Adrenal gland (tissue), 12 donors: ENCODE measurements around the gene FNBP1L. TPM values are rescaled to one million over a fixed set of nuclear protein-coding genes. Genes with fewer than 3 reads are reported as not detected.

Experiments used
- DNase-seq, 7 donors: peaks; one replicate each; pipeline ENCODE4 v3.0.0-alpha.2; 2019 to 2020
- H3K27ac ChIP-seq, 5 donors: fragments of 200-600 bp; sonication (generic) in 4 of 5; 1 replicate in 3 of 5; 2 replicates in 2 of 5; pipeline versions ENCODE4 v1.5.1 to v1.8.0; 2016 to 2020; ENCODE audit warnings: mild to moderate bottlenecking in 1 of 5
- H3K27me3 ChIP-seq: fragments of 200-600 bp; 2 replicates; pipeline ENCODE4 v1.8.0; 2021
- H3K36me3 ChIP-seq, 2 donors: fragments of 200-600 bp; replicated peaks in 1 of 2; 1 replicate in 1 of 2; 2 replicates in 1 of 2; pipeline versions ENCODE4 v1.5.1 to v1.8.0; 2018 to 2022
- H3K4me1 ChIP-seq, 2 donors: fragments of 200-600 bp; replicated peaks in 1 of 2; 1 replicate in 1 of 2; 2 replicates in 1 of 2; pipeline versions ENCODE4 v1.5.1 to v1.8.0; 2018 to 2021
- H3K4me3 ChIP-seq, 4 donors: fragments of 200-600 bp; sonication (generic) in 3 of 4; one replicate each; pipeline ENCODE4 v1.5.1; 2016 to 2018
- H3K9me3 ChIP-seq, 3 donors: fragments of 200-600 bp; sonication (generic) in 1 of 3; replicated peaks in 1 of 3; 1 replicate in 2 of 3; 2 replicates in 1 of 3; pipeline versions ENCODE4 v1.5.1 to v1.8.0; 2016 to 2021
- CTCF ChIP-seq, 6 experiments: fragments of 450-650 bp in 4 of 6; fragments of 200-600 bp in 2 of 6; sonication (generic) in 1 of 6; IDR thresholded peaks; 1 replicate in 5 of 6; 2 replicates in 1 of 6; pipeline versions ENCODE4 v1.5.1 to v1.8.0; 2016 to 2021; ENCODE audit warnings: antibody characterized with exemption in 6 of 6, mild to moderate bottlenecking in 2 of 6, moderate library complexity in 1 of 6
- POLR2A ChIP-seq, 2 donors: fragments of 450-650 bp; IDR thresholded peaks; one replicate each; pipeline ENCODE4 v1.6.1; 2017; ENCODE audit warnings: antibody characterized with exemption in 2 of 2, mild to moderate bottlenecking in 2 of 2, moderate library complexity in 1 of 2
- WGBS, 4 donors: extraction: QIAGEN DNeasy Blood & Tissue Kit in 2 of 4; methylation state at CpG; one replicate each; pipeline versions ENCODE4 v1.1.5 to v1.1.7; 2013 to 2017; 5-methylcytosine and 5-hydroxymethylcytosine counted together
- intact Hi-C, 2 donors: fragments of 100-400 bp; cut with DNase I; formaldehyde crosslinking; loops; one replicate each; pipeline versions ENCODE4 v1.14.1 to v1.15.0; 2022 to 2023
- polyA plus RNA-seq, 3 donors: library from polyadenylated mRNA; stranded (reverse); fragments of 200-250 nt in 2 of 3; fragments of 350-450 nt in 1 of 3; fragmentation: Illumina TruSeq in 1 of 3; extraction: RNeasy Lipid Tissue Mini Kit (QIAGEN cat#74804) in 1 of 3; gene quantifications; one replicate each; pipeline ENCODE4 v1.2.3, GENCODE V29; 2013 to 2014
- total RNA-seq, 9 donors: library from RNA; depleted of rRNA in 4 of 9; stranded (reverse); fragments of >200 nt in 4 of 9; fragments of 120-200 nt in 1 of 9; fragmentation: NEBNext Ultra II Directional in 1 of 9; extraction: Animal tissue kit (Norgen Biotek cat#: 25700) in 1 of 9; gene quantifications; one replicate each; pipeline versions ENCODE4 v1.1.0 to v1.2.4, GENCODE V29; 2013 to 2023
- donor health status: healthy with polysubstance abuse.
- donor health status: Bipolar disorder and iron deficiency.
- donor health status: DM: yes; HTN: yes; CAD: no.
- donor health status: DM: no; HTN: no; CAD: no.
- donor health status: DM: no; HTN: no; CAD: no.
- donor health status: DM: yes; HTN: yes; CAD: no.

Gene FNBP1L
- total and polyA plus RNA-seq, 12 donors: 6.1 to 21.4 (median 14.3) TPM

- WGBS, 4 donors: 76 to 89% (median 83%) methylated on average over 1 to 2 of the region's 2 CpGs
- Histone ChIP-seq H3K4me1 (peaks cover 0 to 7% of the 10 kb centered on the region in 2 donors), H3K27ac (no peak overlapping the region), H3K4me3 (no peak overlapping the region), H3K36me3 (no peaks in the 10 kb centered on the region), H3K27me3 (no peaks in the 10 kb centered on the region), H3K9me3 (no peaks in the 10 kb centered on the region)
- DNase-seq: no peak
- TF ChIP-seq CTCF (IDR thresholded peaks at IDR 0.05): no peak
- TF ChIP-seq POLR2A (IDR thresholded peaks at IDR 0.05): no peak
- intact Hi-C loops: no loop called here
Observed at GRCh38 chr1:93419344-93419743, 28.6 kb upstream of the FNBP1L start.

GRCh38 chr1:93420400-93420799 is 27.5 kb upstream of the FNBP1L start:
- no peak overlapping the region for H3K27ac ChIP-seq
- TF ChIP-seq CTCF (IDR thresholded peaks at IDR 0.05) (no peak), POLR2A (IDR thresholded peaks at IDR 0.05) (no peak)
- no peaks in the 10 kb centered on the region for H3K27me3 ChIP-seq
- peaks cover 0 to 2% of the 10 kb centered on the region in 2 donors for H3K4me1 ChIP-seq
- no peaks in the 10 kb centered on the region for H3K36me3 ChIP-seq
- H3K9me3 ChIP-seq: no peaks in the 10 kb centered on the region
- DNase-seq: no peak
- no peak overlapping the region for H3K4me3 ChIP-seq
- intact Hi-C loops: loop anchor here (10.0 kb wide), 1 partner anchor 116 kb away; no protein-coding TSS in a partner anchor
- WGBS, 4 donors: 80 to 93% (median 90%) methylated on average over 2 of the region's 2 CpGs

GRCh38 chr1:93426181-93426580 is 21.7 kb upstream of the FNBP1L start:
- Histone ChIP-seq H3K4me3 (no peak overlapping the region), H3K27ac (no peak overlapping the region), H3K36me3 (no peaks in the 10 kb centered on the region), H3K4me1 (no peaks in the 10 kb centered on the region), H3K9me3 (peaks cover 0 to 5% (median 0%) of the 10 kb centered on the region in 3 donors), H3K27me3 (no peaks in the 10 kb centered on the region)
- TF ChIP-seq POLR2A (IDR thresholded peaks at IDR 0.05) (no peak), CTCF (IDR thresholded peaks at IDR 0.05) (no peak)
- 50 to 93% (median 82%) methylated on average over 1 to 2 of the region's 2 CpGs for WGBS, 4 donors
- no peak for DNase-seq
- intact Hi-C loops: loop anchor here (10.0 kb wide), 1 partner anchor 121 kb away; no protein-coding TSS in a partner anchor

- H3K4me1 ChIP-seq: no peaks in the 10 kb centered on the region
- 85 to 86% methylated on average over 3 of the region's 3 CpGs; no CpG with 5 or more reads in 2 of the 4 donors for WGBS, 4 donors
- H3K27ac ChIP-seq: no peak overlapping the region
- intact Hi-C loops: loop anchor here (10.0 kb wide), 1 partner anchor 123 kb away; no protein-coding TSS in a partner anchor
- no peaks in the 10 kb centered on the region for H3K27me3 ChIP-seq
- no peak overlapping the region for H3K4me3 ChIP-seq
- DNase-seq: no peak
- no peaks in the 10 kb centered on the region for H3K36me3 ChIP-seq
- peaks cover 0 to 5% (median 0%) of the 10 kb centered on the region in 3 donors for H3K9me3 ChIP-seq
- no peak for TF ChIP-seq POLR2A (IDR thresholded peaks at IDR 0.05)
- no peak for TF ChIP-seq CTCF (IDR thresholded peaks at IDR 0.05)
Observed at GRCh38 chr1:93427656-93428055, 20.3 kb upstream of the FNBP1L start.
